ENCODE results near the gene COL4A2. TPM values are rescaled to one million over a fixed set of nuclear protein-coding genes. Genes with fewer than 3 reads are reported as not detected.
"Not testable (repeated sequence)": the region's sequence is repeated elsewhere in the genome, so short reads cannot be mapped to it uniquely, and the experiment has no call there.

COL4A2 gene
- total RNA-seq, 3 donors from 2014 or later (not counting 1 experiment from before 2014, with no cell fraction given), result not detected

DNA sequence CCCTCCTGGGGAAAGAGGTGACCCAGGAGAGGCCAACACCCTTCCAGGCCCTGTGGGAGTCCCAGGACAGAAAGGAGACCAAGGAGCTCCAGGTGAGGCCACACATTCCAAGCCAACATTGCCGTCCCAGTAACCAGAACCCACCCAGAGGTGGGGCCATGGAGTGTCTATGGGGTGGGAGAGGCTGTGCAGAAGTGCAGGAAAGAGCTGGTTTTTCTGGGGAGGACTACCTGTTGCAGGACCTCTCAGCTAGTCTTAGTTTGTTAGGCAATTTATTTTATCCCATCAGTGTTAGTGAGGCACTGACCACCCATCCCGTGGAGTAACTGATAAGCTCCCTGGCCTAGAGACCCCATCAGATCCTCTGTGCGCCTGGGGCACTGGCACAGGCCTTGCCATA, 188.3 kb downstream of the COL4A2 start:
- no peak for ATAC-seq
- peaks cover 0 to 4% of the 10 kb centered on the region in 2 donors for H3K27me3 Mint-ChIP-seq (ENCODE audit: low read depth in 2 of 2)
- 82% methylated on average over 3 of the region's 3 CpGs for WGBS (ENCODE audit: insufficient coverage)

DNA sequence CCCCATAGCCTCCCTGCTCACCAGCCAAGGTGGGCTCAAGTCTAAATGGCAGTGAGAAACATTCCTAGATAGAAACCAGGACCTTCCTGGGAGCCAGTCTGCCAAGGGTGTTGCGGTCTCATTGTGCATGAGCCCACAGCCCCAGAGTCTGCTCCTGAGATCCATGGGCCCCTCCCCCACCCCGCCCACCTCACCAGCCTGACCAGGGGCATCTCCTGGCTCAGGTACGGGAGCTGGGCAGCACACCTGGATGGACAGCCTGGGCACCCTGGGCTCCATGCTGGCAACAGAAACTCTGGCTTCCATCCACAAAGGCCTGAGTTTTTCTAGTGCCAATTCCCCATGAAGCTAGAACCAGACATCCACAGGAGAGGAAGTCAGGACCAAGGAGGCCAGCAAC, 188.8 kb downstream of the COL4A2 start:
- H3K27ac ChIP-seq (ENCODE audit: low read length), result no peak overlapping the region
- H3K9me3 ChIP-seq (ENCODE audit: control insufficient read depth, insufficient read depth, low read length), result no peaks in the 10 kb centered on the region
- WGBS (ENCODE audit: insufficient coverage), result 86% methylated on average over 3 of the region's 3 CpGs
- no peak overlapping the region for H3K4me3 ChIP-seq (ENCODE audit: low read length)
- Mint-ChIP-seq H3K9me3 (no peaks in the 10 kb centered on the region), H3K36me3 (no peaks in the 10 kb centered on the region), H3K4me3 (no peak overlapping the region), H3K27me3 (ENCODE audit: low read depth in 2 of 2) (peaks cover 0 to 4% of the 10 kb centered on the region in 2 donors), H3K27ac (no peak overlapping the region), H3K4me1 (no peaks in the 10 kb centered on the region)
- intact Hi-C loops (cut with micrococcal nuclease), result no loop called here
- no peak for ATAC-seq
- TF ChIP-seq, protein P1, sequence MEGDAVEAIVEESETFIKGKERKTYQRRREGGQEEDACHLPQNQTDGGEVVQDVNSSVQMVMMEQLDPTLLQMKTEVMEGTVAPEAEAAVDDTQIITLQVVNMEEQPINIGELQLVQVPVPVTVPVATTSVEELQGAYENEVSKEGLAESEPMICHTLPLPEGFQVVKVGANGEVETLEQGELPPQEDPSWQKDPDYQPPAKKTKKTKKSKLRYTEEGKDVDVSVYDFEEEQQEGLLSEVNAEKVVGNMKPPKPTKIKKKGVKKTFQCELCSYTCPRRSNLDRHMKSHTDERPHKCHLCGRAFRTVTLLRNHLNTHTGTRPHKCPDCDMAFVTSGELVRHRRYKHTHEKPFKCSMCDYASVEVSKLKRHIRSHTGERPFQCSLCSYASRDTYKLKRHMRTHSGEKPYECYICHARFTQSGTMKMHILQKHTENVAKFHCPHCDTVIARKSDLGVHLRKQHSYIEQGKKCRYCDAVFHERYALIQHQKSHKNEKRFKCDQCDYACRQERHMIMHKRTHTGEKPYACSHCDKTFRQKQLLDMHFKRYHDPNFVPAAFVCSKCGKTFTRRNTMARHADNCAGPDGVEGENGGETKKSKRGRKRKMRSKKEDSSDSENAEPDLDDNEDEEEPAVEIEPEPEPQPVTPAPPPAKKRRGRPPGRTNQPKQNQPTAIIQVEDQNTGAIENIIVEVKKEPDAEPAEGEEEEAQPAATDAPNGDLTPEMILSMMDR (IDR thresholded peaks at IDR 0.05), result no peak
- no peak for DNase-seq
- H3K4me1 ChIP-seq (ENCODE audit: control insufficient read depth, insufficient read depth, low read length), result no peaks in the 10 kb centered on the region
- H3K27me3 ChIP-seq (ENCODE audit: control insufficient read depth, insufficient read depth, low read length), result no peaks in the 10 kb centered on the region
- no peaks in the 10 kb centered on the region for H3K36me3 ChIP-seq (ENCODE audit: control insufficient read depth, insufficient read depth, low read length)

More for the DNA sequence above, 188.3 kb downstream of the COL4A2 start:
- Histone ChIP-seq H3K4me1 (ENCODE audit: control insufficient read depth, insufficient read depth, low read length) (no peaks in the 10 kb centered on the region), H3K36me3 (ENCODE audit: control insufficient read depth, insufficient read depth, low read length) (no peaks in the 10 kb centered on the region), H3K27me3 (ENCODE audit: control insufficient read depth, insufficient read depth, low read length) (no peaks in the 10 kb centered on the region), H3K9me3 (ENCODE audit: control insufficient read depth, insufficient read depth, low read length) (no peaks in the 10 kb centered on the region), H3K27ac (ENCODE audit: low read length) (no peak overlapping the region), H3K4me3 (ENCODE audit: low read length) (no peak overlapping the region)
- Mint-ChIP-seq H3K27ac (no peak overlapping the region), H3K9me3 (no peaks in the 10 kb centered on the region), H3K4me3 (no peak overlapping the region), H3K4me1 (no peaks in the 10 kb centered on the region), H3K36me3 (no peaks in the 10 kb centered on the region)
- intact Hi-C loops (cut with micrococcal nuclease), result no loop called here
- TF ChIP-seq, protein P1 (IDR thresholded peaks at IDR 0.05), result no peak
- no peak for DNase-seq

DNA sequence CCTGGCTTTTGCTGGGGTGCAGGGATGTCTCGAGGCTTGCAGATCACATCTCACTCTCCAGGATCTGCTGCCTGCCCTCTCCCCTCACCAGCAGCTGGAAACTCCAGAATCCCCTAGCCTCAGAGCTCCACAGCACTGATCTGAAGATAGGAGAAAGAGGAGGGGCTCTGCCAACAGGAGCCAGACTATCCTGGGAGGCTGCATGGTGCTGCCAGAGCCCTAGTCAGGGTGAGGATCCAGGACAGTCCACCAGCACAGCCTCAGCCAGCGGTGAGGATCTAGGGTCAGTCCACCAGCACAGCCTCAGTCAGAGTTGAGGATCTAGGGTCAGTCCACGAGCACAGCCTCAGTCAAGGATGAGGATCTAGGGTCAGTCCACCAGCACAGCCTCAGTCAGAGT, 189.2 kb downstream of the COL4A2 start:
- TF ChIP-seq, protein P1 (IDR thresholded peaks at IDR 0.05), result no peak
- 77% methylated on average over 3 of the region's 3 CpGs for WGBS (ENCODE audit: insufficient coverage)
- H3K4me1 Mint-ChIP-seq, result no peaks in the 10 kb centered on the region
- Histone ChIP-seq H3K4me1 (ENCODE audit: control insufficient read depth, insufficient read depth, low read length) (no peaks in the 10 kb centered on the region), H3K27me3 (ENCODE audit: control insufficient read depth, insufficient read depth, low read length) (no peaks in the 10 kb centered on the region), H3K9me3 (ENCODE audit: control insufficient read depth, insufficient read depth, low read length) (no peaks in the 10 kb centered on the region), H3K27ac (ENCODE audit: low read length) (no peak overlapping the region), H3K36me3 (ENCODE audit: control insufficient read depth, insufficient read depth, low read length) (no peaks in the 10 kb centered on the region), H3K4me3 (ENCODE audit: low read length) (no peak overlapping the region)
- no peaks in the 10 kb centered on the region for H3K9me3 Mint-ChIP-seq
- intact Hi-C loops (cut with micrococcal nuclease), result no loop called here
- no peaks in the 10 kb centered on the region for H3K36me3 Mint-ChIP-seq
- DNase-seq (no peak), ATAC-seq (no peak)
- no peak overlapping the region for H3K27ac Mint-ChIP-seq
- H3K27me3 Mint-ChIP-seq (ENCODE audit: low read depth in 2 of 2), result peaks cover 0 to 4% of the 10 kb centered on the region in 2 donors
- H3K4me3 Mint-ChIP-seq, result no peak overlapping the region

DNA sequence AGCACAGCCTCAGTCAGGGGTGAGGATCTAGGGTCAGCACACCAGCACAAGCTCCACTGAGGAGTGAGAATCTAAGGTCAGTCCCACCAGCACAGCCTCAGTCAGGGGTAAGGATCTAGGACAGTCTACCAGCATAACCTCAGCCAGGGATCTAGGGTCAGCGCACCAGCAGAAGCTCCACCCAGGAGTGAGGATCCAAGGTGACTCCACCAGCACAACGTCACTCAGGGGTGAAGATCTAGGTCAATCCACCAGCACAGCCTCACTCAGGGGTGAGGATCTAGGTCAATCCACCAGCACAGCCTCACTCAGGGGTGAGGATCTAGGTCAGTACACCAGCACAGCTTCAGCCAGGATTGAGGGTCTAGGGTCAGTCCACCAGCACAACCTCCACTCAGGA, 189.9 kb downstream of the COL4A2 start:
- Histone ChIP-seq H3K36me3 (ENCODE audit: control insufficient read depth, insufficient read depth, low read length) (no peaks in the 10 kb centered on the region), H3K27me3 (ENCODE audit: control insufficient read depth, insufficient read depth, low read length) (no peaks in the 10 kb centered on the region), H3K9me3 (ENCODE audit: control insufficient read depth, insufficient read depth, low read length) (no peaks in the 10 kb centered on the region), H3K4me1 (ENCODE audit: control insufficient read depth, insufficient read depth, low read length) (no peaks in the 10 kb centered on the region), H3K27ac (ENCODE audit: low read length) (no peak overlapping the region), H3K4me3 (ENCODE audit: low read length) (no peak overlapping the region)
- WGBS (ENCODE audit: insufficient coverage), result 83% methylated on average over 2 of the region's 2 CpGs
- no peaks in the 10 kb centered on the region for H3K36me3 Mint-ChIP-seq
- TF ChIP-seq, protein P1 (IDR thresholded peaks at IDR 0.05), result no peak
- intact Hi-C loops (cut with micrococcal nuclease), result no loop called here
- H3K9me3 Mint-ChIP-seq, result no peaks in the 10 kb centered on the region
- no peak overlapping the region for H3K27ac Mint-ChIP-seq
- ATAC-seq (no peak), DNase-seq (no peak)
- peaks cover 0 to 4% of the 10 kb centered on the region in 2 donors for H3K27me3 Mint-ChIP-seq (ENCODE audit: low read depth in 2 of 2)
- H3K4me1 Mint-ChIP-seq, result no peaks in the 10 kb centered on the region
- no peak overlapping the region for H3K4me3 Mint-ChIP-seq

DNA sequence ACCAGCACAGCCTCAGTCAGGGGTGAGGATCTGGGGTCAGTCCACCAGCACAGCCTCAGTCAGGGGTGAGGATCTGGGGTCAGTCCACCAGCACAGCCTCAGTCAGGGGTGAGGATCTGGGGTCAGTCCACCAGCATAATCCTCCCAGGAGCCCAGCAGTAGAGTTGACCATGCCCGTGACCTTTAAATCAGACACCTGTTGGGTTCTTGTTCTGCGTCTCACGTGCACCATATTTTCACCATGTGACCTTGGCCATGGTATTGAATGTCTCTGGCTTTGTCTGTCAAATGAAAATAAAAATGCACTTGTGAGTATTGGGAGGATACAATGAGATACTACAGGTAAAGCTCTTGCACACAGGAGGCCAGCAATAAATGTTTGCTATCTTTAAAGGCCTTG, 190.8 kb downstream of the COL4A2 start:
- H3K27me3 ChIP-seq (ENCODE audit: control insufficient read depth, insufficient read depth, low read length); H3K4me3 Mint-ChIP-seq; H3K9me3 ChIP-seq (ENCODE audit: control insufficient read depth, insufficient read depth, low read length); H3K27ac Mint-ChIP-seq; H3K4me3 ChIP-seq (ENCODE audit: low read length); intact Hi-C loops (cut with micrococcal nuclease); DNase-seq; H3K4me1 Mint-ChIP-seq; H3K4me1 ChIP-seq (ENCODE audit: control insufficient read depth, insufficient read depth, low read length); H3K9me3 Mint-ChIP-seq; H3K27me3 Mint-ChIP-seq (ENCODE audit: low read depth in 2 of 2); H3K27ac ChIP-seq (ENCODE audit: low read length); ATAC-seq; H3K36me3 Mint-ChIP-seq; H3K36me3 ChIP-seq (ENCODE audit: control insufficient read depth, insufficient read depth, low read length): not testable (repeated sequence)
- WGBS (ENCODE audit: insufficient coverage), result 95% methylated on average over 3 of the region's 3 CpGs

Data from natural killer cell (primary cell).